Measurements from ENCODE around the gene SNPH.

- TF ChIP-seq CTCF (IDR thresholded peaks at IDR 0.05; ENCODE audit: low read depth, low read length, poor library complexity, severe bottlenecking) (no peak), EZH2phosphoT487 (IDR thresholded peaks at IDR 0.05; ENCODE audit: borderline replicate concordance, low read length) (no peak)
Observed at GRCh38 chr20:1269850-1270249, 3.8 kb downstream of the SNPH start.
